SK-N-SH (cell line): ENCODE data around the gene MMP21. TPM values are rescaled to one million over a fixed set of nuclear protein-coding genes. Genes with fewer than 3 reads are reported as not detected.

Experiments
- CTCF ChIA-PET: fragments of 300-600, 350-600 bp; formaldehyde crosslinking; extraction: SDS; loops from one replicate; lab custom pipeline; 2021; lab: Yijun Ruan, JAX
- POLR2A ChIA-PET: fragments of 350-600 bp; sonication (Branson Sonifier 250); formaldehyde crosslinking; extraction: SDS; loops from one replicate; lab custom pipeline; 2020; ENCODE audit warnings: antibody characterized with exemption, inconsistent platforms; lab: Yijun Ruan, JAX
- DNase-seq: peaks from one replicate; pipeline ENCODE4 v3.0.0; 2012
- H2AFZ ChIP-seq: fragments of 200-600 bp; sonication (generic); 2 replicates; pipeline ENCODE4 v1.8.1; 2016; ENCODE audit warnings: antibody characterized with exemption, mild to moderate bottlenecking, low read depth
- H3F3A ChIP-seq: fragments of 200-600 bp; sonication (generic); replicated peaks from 2 replicates; pipeline ENCODE3; 2016; ENCODE audit warnings: antibody characterized with exemption, mild to moderate bottlenecking; ENCODE audit not compliant: insufficient read depth
- H3K27ac ChIP-seq, 2 experiments: fragments of 200-500 bp in 1 of 2; fragments of 200-600 bp in 1 of 2; sonication (Bioruptor generic) in 1 of 2; sonication (generic), shearing (Covaris generic) in 1 of 2; 2 replicates each; pipeline versions ENCODE4 v1.5.1 to v1.6.1; 2014 to 2016; ENCODE audit warnings: low read depth in 2 of 2, inconsistent platforms in 1 of 2, low read length in 1 of 2, mild to moderate bottlenecking in 1 of 2, mixed read lengths in 1 of 2
- H3K27me3 ChIP-seq: fragments of 200-600 bp; sonication (generic), shearing (Covaris generic); 2 replicates; pipeline ENCODE4 v1.6.1; 2016; ENCODE audit warnings: mixed run types; ENCODE audit not compliant: insufficient read depth
- H3K36me3 ChIP-seq, 2 experiments: fragments of 200-500 bp in 1 of 2; fragments of 200-600 bp in 1 of 2; sonication (Bioruptor generic) in 1 of 2; sonication (generic) in 1 of 2; replicated peaks in 1 of 2; 2 replicates each; pipeline versions ENCODE3 to v1.5.1; 2014 to 2016; ENCODE audit warnings: low read length in 1 of 2, mild to moderate bottlenecking in 1 of 2; ENCODE audit not compliant: insufficient read depth in 2 of 2, control insufficient read depth in 1 of 2
- H3K4me1 ChIP-seq, 2 experiments: fragments of 200-500 bp in 1 of 2; fragments of 200-600 bp in 1 of 2; sonication (Bioruptor generic) in 1 of 2; sonication (generic), shearing (Covaris generic) in 1 of 2; 2 replicates each; pipeline versions ENCODE4 v1.5.1 to v1.6.1; 2014 to 2016; ENCODE audit warnings: low read depth in 1 of 2, low read length in 1 of 2, mixed run types in 1 of 2; ENCODE audit not compliant: insufficient read depth in 2 of 2, control insufficient read depth in 1 of 2
- H3K4me2 ChIP-seq: fragments of 200-600 bp; sonication (generic), shearing (Covaris generic); 2 replicates; pipeline ENCODE4 v1.6.1; 2017; ENCODE audit warnings: mixed run types
- H3K4me3 ChIP-seq, 2 experiments: fragments of 200-500 bp in 1 of 2; fragments of 200-600 bp in 1 of 2; sonication (Bioruptor generic) in 1 of 2; sonication (generic), shearing (Covaris generic) in 1 of 2; 2 replicates each; pipeline versions ENCODE4 v1.5.1 to v1.8.1; 2014 to 2016; ENCODE audit warnings: low read depth in 2 of 2, inconsistent platforms in 1 of 2, low read length in 1 of 2, mild to moderate bottlenecking in 1 of 2, mixed read lengths in 1 of 2, moderate library complexity in 1 of 2
- H3K79me2 ChIP-seq: fragments of 200-600 bp; sonication (generic); 2 replicates; pipeline ENCODE4 v1.8.1; 2017; ENCODE audit warnings: mild to moderate bottlenecking; ENCODE audit not compliant: insufficient read depth
- H3K9ac ChIP-seq: fragments of 200-600 bp; sonication (generic); 2 replicates; pipeline ENCODE4 v1.6.1; 2017; ENCODE audit warnings: mixed run types
- H3K9me2 ChIP-seq: fragments of 200-600 bp; sonication (generic); 2 replicates; pipeline ENCODE4 v1.6.1; 2017; ENCODE audit warnings: mixed run types
- H3K9me3 ChIP-seq: fragments of 200-600 bp; sonication (generic); 2 replicates; pipeline ENCODE4 v1.6.1; 2017; ENCODE audit warnings: mixed run types, mild to moderate bottlenecking, moderate library complexity
- H4K20me1 ChIP-seq: fragments of 200-600 bp; sonication (generic); 2 replicates; pipeline ENCODE4 v1.6.1; 2017; ENCODE audit warnings: mild to moderate bottlenecking, mixed run types; ENCODE audit not compliant: insufficient read depth
- CHD2 ChIP-seq: fragments of 150-350 bp; IDR thresholded peaks from 2 replicates; pipeline ENCODE4 v1.6.1; 2018; ENCODE audit warnings: low read length; ENCODE audit not compliant: partially characterized antibody
- ELF1 ChIP-seq: IDR thresholded peaks from 2 replicates; pipeline ENCODE4 v1.4.0; 2012
- EP300 ChIP-seq, 2 experiments: IDR thresholded peaks; 2 replicates each; pipeline versions ENCODE4 v1.4.0 to v1.6.1; 2012; ENCODE audit warnings: borderline replicate concordance in 1 of 2, low read depth in 1 of 2, low read length in 1 of 2
- EZH2phosphoT487 ChIP-seq: fragments of 200-600 bp; sonication (generic); IDR thresholded peaks from 2 replicates; pipeline ENCODE4 v1.6.1; 2017; ENCODE audit warnings: low read depth, mixed run types, mild to moderate bottlenecking, antibody characterized with exemption, moderate library complexity, borderline replicate concordance
- FOXJ3 ChIP-seq: sonication (generic); formaldehyde crosslinking; IDR thresholded peaks from 2 replicates; pipeline ENCODE4 v1.5.1; 2020; ENCODE audit warnings: mild to moderate bottlenecking, missing genetic modification reagents
- FOXM1 ChIP-seq: IDR thresholded peaks from 2 replicates; pipeline ENCODE4 v1.4.0; 2012; ENCODE audit warnings: low read depth, mild to moderate bottlenecking
- GABPA ChIP-seq: IDR thresholded peaks from 2 replicates; pipeline ENCODE4 v1.4.0; 2012; ENCODE audit warnings: low read depth, mild to moderate bottlenecking
- GATA2 ChIP-seq: sonication (generic); formaldehyde crosslinking; IDR thresholded peaks from 2 replicates; pipeline ENCODE4 v1.5.0; 2020; ENCODE audit warnings: mild to moderate bottlenecking, missing genetic modification reagents
- MEF2A ChIP-seq: IDR thresholded peaks from 2 replicates; pipeline ENCODE4 v1.4.0; 2012; ENCODE audit warnings: low read depth, borderline replicate concordance
- NRF1 ChIP-seq: IDR thresholded peaks from 2 replicates; pipeline ENCODE4 v1.6.1; 2012; ENCODE audit warnings: low read depth, mild to moderate bottlenecking, low read length
- RAD21 ChIP-seq: IDR thresholded peaks from 2 replicates; pipeline ENCODE4 v1.6.1; 2012; ENCODE audit warnings: mild to moderate bottlenecking, low read length
- RFX5 ChIP-seq: IDR thresholded peaks from 2 replicates; pipeline ENCODE4 v1.6.1; 2012; ENCODE audit warnings: mild to moderate bottlenecking, improper control_type of control experiment, low read length
- SIN3A ChIP-seq: IDR thresholded peaks from 2 replicates; pipeline ENCODE4 v1.6.1; 2012; ENCODE audit warnings: low read depth, mild to moderate bottlenecking, low read length, moderate library complexity, borderline replicate concordance
- SMC3 ChIP-seq: IDR thresholded peaks from 2 replicates; pipeline ENCODE4 v1.6.1; 2012; ENCODE audit warnings: low read depth, low read length, improper control_type of control experiment
- TAF1 ChIP-seq: IDR thresholded peaks from 2 replicates; pipeline ENCODE4 v1.6.1; 2012; ENCODE audit warnings: low read depth, mild to moderate bottlenecking, low read length, moderate library complexity, borderline replicate concordance
- WGBS: methylation state at CpG from one replicate; pipeline ENCODE4 v1.1.6; 2017; ENCODE audit warnings: low lambda C conversion rate; 5-methylcytosine and 5-hydroxymethylcytosine counted together
- polyA plus RNA-seq, 3 experiments: library from polyadenylated mRNA; depleted of rRNA; stranded (reverse); fragments of >200 nt; gene quantifications; 2 replicates each; pipeline ENCODE4 v1.2.3, GENCODE V29; 2012
- TF ChIP-seq, protein P1 (sequence below): IDR thresholded peaks from 2 replicates; pipeline ENCODE4 v1.4.0; 2012; ENCODE audit warnings: low read depth, borderline replicate concordance
- TF ChIP-seq, protein P2 (sequence below): fragments of 150-350 bp; IDR thresholded peaks from 2 replicates; pipeline ENCODE4 v1.6.1; 2017; ENCODE audit warnings: antibody characterized with exemption, low read length, low read depth, borderline replicate concordance
- TF ChIP-seq, protein P3 (sequence below): IDR thresholded peaks from 2 replicates; pipeline ENCODE4 v1.4.0; 2012; ENCODE audit warnings: low read depth, borderline replicate concordance
- TF ChIP-seq, protein P4 (sequence below): fragments of 200-600 bp; sonication (generic); IDR thresholded peaks from 2 replicates; pipeline ENCODE4 v1.6.1; 2017; ENCODE audit warnings: antibody characterized with exemption, mild to moderate bottlenecking, moderate library complexity
- TF ChIP-seq, protein P5 (sequence below): IDR thresholded peaks from 2 replicates; pipeline ENCODE4 v1.6.1; 2012; ENCODE audit warnings: mild to moderate bottlenecking, low read depth, low read length, moderate library complexity
- TF ChIP-seq, protein P6 (sequence below): fragments of 150-350 bp; IDR thresholded peaks from 2 replicates; pipeline ENCODE4 v1.6.1; 2016; ENCODE audit warnings: mild to moderate bottlenecking, low read depth, low read length

MMP21 gene
- polyA plus RNA-seq, 1 of the 3 experiments (the other 2 are of a cell fraction): 0.02 TPM

DNA sequence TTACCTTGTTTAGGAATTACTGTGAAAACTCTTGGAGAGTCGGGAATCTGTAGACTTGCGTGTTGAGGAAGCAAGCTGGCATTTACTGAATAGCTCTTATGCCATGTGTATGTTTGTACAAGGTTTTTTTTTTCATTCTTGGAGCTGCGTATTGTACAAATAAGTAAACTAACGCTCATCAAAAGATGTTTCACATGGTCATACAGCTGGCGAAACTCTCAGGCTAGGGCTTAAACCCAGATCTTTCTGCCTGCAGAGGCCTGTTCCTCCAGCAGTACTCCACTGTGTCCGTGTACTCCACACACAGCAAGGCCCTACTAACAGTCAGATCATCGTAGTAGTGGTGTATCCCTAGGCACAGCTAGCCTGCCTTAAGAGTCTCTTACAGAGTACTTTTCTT, 48.7 kb downstream of the MMP21 start (continued):
- no peak for TF ChIP-seq SIN3A
- TF ChIP-seq NRF1: no peak
- TF ChIP-seq, all 33 proteins: peak for 0

DNA sequence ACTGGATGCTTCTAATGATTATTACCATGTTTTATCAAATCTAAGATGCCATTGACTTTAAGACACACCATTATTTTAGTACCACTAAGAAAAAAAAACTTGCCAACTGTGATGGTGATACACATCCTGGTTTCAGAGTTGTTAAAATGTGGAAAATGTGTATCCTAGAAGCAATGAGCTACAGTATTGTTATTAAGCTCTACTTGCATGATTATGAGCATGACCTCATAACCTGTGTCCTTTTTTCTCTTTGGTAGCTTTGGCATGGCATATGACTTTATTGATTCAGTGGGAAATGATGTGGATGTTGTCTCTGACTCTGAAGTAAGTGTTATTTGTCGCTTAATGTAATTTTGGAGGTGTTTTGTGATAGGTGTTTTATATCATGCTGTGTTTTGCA, 52.8 kb downstream of the MMP21 start:
- peaks cover 28% of the 10 kb centered on the region for H3K79me2 ChIP-seq
- H3K9me2 ChIP-seq: no peaks in the 10 kb centered on the region
- no peak for DNase-seq
- peaks cover 4% of the 10 kb centered on the region for H3F3A ChIP-seq
- H3K27me3 ChIP-seq: no peaks in the 10 kb centered on the region
- H3K4me3 ChIP-seq: no peak overlapping the region
- no peak overlapping the region for H2AFZ ChIP-seq
- no peak overlapping the region for H3K27ac ChIP-seq
- POLR2A ChIA-PET: no interaction called here
- CTCF ChIA-PET: no interaction called here
- no peak overlapping the region for H3K4me2 ChIP-seq
- WGBS: 100% methylated on average over 1 of the region's 1 CpG
- no peak overlapping the region for H3K9ac ChIP-seq
- H3K9me3 ChIP-seq: no peaks in the 10 kb centered on the region
- no peaks in the 10 kb centered on the region for H4K20me1 ChIP-seq
- H3K4me1 ChIP-seq: peaks cover 0 to 6% of the 10 kb centered on the region in 2 experiments; a peak in 2 of 4 replicates
- peaks cover 62 to 68% of the 10 kb centered on the region in 2 experiments for H3K36me3 ChIP-seq
- no peak for TF ChIP-seq RAD21
- TF ChIP-seq, protein P1, sequence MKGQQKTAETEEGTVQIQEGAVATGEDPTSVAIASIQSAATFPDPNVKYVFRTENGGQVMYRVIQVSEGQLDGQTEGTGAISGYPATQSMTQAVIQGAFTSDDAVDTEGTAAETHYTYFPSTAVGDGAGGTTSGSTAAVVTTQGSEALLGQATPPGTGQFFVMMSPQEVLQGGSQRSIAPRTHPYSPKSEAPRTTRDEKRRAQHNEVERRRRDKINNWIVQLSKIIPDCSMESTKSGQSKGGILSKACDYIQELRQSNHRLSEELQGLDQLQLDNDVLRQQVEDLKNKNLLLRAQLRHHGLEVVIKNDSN: no peak
- no peak for TF ChIP-seq FOXM1
- TF ChIP-seq CHD2: no peak
- no peak for TF ChIP-seq RFX5
- no peak for TF ChIP-seq SIN3A
- TF ChIP-seq FOXJ3 (CRISPR knock-in tag): no peak
- TF ChIP-seq, protein P2, sequence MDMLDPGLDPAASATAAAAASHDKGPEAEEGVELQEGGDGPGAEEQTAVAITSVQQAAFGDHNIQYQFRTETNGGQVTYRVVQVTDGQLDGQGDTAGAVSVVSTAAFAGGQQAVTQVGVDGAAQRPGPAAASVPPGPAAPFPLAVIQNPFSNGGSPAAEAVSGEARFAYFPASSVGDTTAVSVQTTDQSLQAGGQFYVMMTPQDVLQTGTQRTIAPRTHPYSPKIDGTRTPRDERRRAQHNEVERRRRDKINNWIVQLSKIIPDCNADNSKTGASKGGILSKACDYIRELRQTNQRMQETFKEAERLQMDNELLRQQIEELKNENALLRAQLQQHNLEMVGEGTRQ: no peak
- TF ChIP-seq, protein P3, sequence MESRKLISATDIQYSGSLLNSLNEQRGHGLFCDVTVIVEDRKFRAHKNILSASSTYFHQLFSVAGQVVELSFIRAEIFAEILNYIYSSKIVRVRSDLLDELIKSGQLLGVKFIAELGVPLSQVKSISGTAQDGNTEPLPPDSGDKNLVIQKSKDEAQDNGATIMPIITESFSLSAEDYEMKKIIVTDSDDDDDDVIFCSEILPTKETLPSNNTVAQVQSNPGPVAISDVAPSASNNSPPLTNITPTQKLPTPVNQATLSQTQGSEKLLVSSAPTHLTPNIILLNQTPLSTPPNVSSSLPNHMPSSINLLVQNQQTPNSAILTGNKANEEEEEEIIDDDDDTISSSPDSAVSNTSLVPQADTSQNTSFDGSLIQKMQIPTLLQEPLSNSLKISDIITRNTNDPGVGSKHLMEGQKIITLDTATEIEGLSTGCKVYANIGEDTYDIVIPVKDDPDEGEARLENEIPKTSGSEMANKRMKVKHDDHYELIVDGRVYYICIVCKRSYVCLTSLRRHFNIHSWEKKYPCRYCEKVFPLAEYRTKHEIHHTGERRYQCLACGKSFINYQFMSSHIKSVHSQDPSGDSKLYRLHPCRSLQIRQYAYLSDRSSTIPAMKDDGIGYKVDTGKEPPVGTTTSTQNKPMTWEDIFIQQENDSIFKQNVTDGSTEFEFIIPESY: no peak
- TF ChIP-seq, protein P4, sequence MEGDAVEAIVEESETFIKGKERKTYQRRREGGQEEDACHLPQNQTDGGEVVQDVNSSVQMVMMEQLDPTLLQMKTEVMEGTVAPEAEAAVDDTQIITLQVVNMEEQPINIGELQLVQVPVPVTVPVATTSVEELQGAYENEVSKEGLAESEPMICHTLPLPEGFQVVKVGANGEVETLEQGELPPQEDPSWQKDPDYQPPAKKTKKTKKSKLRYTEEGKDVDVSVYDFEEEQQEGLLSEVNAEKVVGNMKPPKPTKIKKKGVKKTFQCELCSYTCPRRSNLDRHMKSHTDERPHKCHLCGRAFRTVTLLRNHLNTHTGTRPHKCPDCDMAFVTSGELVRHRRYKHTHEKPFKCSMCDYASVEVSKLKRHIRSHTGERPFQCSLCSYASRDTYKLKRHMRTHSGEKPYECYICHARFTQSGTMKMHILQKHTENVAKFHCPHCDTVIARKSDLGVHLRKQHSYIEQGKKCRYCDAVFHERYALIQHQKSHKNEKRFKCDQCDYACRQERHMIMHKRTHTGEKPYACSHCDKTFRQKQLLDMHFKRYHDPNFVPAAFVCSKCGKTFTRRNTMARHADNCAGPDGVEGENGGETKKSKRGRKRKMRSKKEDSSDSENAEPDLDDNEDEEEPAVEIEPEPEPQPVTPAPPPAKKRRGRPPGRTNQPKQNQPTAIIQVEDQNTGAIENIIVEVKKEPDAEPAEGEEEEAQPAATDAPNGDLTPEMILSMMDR: no peak
- TF ChIP-seq, protein P5, sequence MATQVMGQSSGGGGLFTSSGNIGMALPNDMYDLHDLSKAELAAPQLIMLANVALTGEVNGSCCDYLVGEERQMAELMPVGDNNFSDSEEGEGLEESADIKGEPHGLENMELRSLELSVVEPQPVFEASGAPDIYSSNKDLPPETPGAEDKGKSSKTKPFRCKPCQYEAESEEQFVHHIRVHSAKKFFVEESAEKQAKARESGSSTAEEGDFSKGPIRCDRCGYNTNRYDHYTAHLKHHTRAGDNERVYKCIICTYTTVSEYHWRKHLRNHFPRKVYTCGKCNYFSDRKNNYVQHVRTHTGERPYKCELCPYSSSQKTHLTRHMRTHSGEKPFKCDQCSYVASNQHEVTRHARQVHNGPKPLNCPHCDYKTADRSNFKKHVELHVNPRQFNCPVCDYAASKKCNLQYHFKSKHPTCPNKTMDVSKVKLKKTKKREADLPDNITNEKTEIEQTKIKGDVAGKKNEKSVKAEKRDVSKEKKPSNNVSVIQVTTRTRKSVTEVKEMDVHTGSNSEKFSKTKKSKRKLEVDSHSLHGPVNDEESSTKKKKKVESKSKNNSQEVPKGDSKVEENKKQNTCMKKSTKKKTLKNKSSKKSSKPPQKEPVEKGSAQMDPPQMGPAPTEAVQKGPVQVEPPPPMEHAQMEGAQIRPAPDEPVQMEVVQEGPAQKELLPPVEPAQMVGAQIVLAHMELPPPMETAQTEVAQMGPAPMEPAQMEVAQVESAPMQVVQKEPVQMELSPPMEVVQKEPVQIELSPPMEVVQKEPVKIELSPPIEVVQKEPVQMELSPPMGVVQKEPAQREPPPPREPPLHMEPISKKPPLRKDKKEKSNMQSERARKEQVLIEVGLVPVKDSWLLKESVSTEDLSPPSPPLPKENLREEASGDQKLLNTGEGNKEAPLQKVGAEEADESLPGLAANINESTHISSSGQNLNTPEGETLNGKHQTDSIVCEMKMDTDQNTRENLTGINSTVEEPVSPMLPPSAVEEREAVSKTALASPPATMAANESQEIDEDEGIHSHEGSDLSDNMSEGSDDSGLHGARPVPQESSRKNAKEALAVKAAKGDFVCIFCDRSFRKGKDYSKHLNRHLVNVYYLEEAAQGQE: no peak
- TF ChIP-seq GABPA: no peak
- TF ChIP-seq ELF1: no peak
- no peak for TF ChIP-seq TAF1
- TF ChIP-seq EZH2phosphoT487: no peak
- TF ChIP-seq, protein P6, sequence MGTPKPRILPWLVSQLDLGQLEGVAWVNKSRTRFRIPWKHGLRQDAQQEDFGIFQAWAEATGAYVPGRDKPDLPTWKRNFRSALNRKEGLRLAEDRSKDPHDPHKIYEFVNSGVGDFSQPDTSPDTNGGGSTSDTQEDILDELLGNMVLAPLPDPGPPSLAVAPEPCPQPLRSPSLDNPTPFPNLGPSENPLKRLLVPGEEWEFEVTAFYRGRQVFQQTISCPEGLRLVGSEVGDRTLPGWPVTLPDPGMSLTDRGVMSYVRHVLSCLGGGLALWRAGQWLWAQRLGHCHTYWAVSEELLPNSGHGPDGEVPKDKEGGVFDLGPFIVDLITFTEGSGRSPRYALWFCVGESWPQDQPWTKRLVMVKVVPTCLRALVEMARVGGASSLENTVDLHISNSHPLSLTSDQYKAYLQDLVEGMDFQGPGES: no peak
- TF ChIP-seq SMC3: no peak
- no peak for TF ChIP-seq EP300 (IDR thresholded peaks at IDR 0.05; ENCODE audit: borderline replicate concordance in 1 of 2, low read depth in 1 of 2, low read length in 1 of 2)
- TF ChIP-seq GATA2 (CRISPR knock-in tag): no peak
- no peak for TF ChIP-seq MEF2A
